ENCODE data around the gene PQBP1. TPM values are rescaled to one million over a fixed set of nuclear protein-coding genes. Genes with fewer than 3 reads are reported as not detected.

Gene PQBP1
- total and polyA plus RNA-seq, 2 donors, result 81.0 to 86.0 TPM

- Histone ChIP-seq H3K36me3 (ENCODE audit: control insufficient read depth in 2 of 2, insufficient read depth in 2 of 2, low read length in 1 of 2) (peaks cover 12 to 14% of the 10 kb centered on the region in 2 donors), H3K4me3 (ENCODE audit: low read length in 2 of 2) (no peak overlapping the region), H3K4me1 (ENCODE audit: control insufficient read depth in 2 of 2, insufficient read depth in 2 of 2, low read length in 2 of 2) (peaks cover 7 to 17% of the 10 kb centered on the region in 2 donors), H3K27me3 (ENCODE audit: control insufficient read depth in 2 of 2, insufficient read depth in 1 of 2, low read length in 1 of 2) (peaks cover 0 to 21% of the 10 kb centered on the region in 2 donors), H3K27ac (ENCODE audit: low read depth in 1 of 2, low read length in 1 of 2) (no peak overlapping the region), H3K9me3 (ENCODE audit: control insufficient read depth in 2 of 2, insufficient read depth in 1 of 2, low read length in 1 of 2) (peaks cover 0 to 6% of the 10 kb centered on the region in 2 donors)
- WGBS, result 99% methylated on average over 16 of the region's 16 CpGs
- DNase-seq (ENCODE audit: low read depth in 6 of 9, low spot score in 9 of 9), result no peak
Measured at GRCh38 chrX:48893556-48894348, 4.0 kb upstream of the PQBP1 start.

- Histone ChIP-seq H3K4me1 (ENCODE audit: control insufficient read depth in 2 of 2, insufficient read depth in 2 of 2, low read length in 2 of 2) (peaks cover 7 to 22% of the 10 kb centered on the region in 2 donors), H3K9me3 (ENCODE audit: control insufficient read depth in 2 of 2, insufficient read depth in 1 of 2, low read length in 1 of 2) (peaks cover 0 to 6% of the 10 kb centered on the region in 2 donors), H3K4me3 (ENCODE audit: low read length in 2 of 2) (no peak overlapping the region), H3K27ac (ENCODE audit: low read depth in 1 of 2, low read length in 1 of 2) (no peak overlapping the region), H3K36me3 (ENCODE audit: control insufficient read depth in 2 of 2, insufficient read depth in 2 of 2, low read length in 1 of 2) (peaks cover 12 to 18% of the 10 kb centered on the region in 2 donors), H3K27me3 (ENCODE audit: control insufficient read depth in 2 of 2, insufficient read depth in 1 of 2, low read length in 1 of 2) (peaks cover 0 to 19% of the 10 kb centered on the region in 2 donors)
- no peak for DNase-seq (ENCODE audit: low read depth in 6 of 9, low spot score in 9 of 9)
- WGBS, result 100% methylated on average over 6 of the region's 6 CpGs
Measured at GRCh38 chrX:48894891-48895290, 2.8 kb upstream of the PQBP1 start.

GRCh38 chrX:48896611-48897011 is 1.1 kb upstream of the PQBP1 start:
- Histone ChIP-seq H3K27me3 (ENCODE audit: control insufficient read depth in 2 of 2, insufficient read depth in 1 of 2, low read length in 1 of 2) (peaks cover 0 to 3% of the 10 kb centered on the region in 2 donors), H3K27ac (ENCODE audit: low read depth in 1 of 2, low read length in 1 of 2) (peak overlapping the region in 1 of 2 donors; percentile 97), H3K4me3 (ENCODE audit: low read length in 2 of 2) (peak overlapping the region; percentile 67 to 69), H3K9me3 (ENCODE audit: control insufficient read depth in 2 of 2, insufficient read depth in 1 of 2, low read length in 1 of 2) (peaks cover 0 to 10% of the 10 kb centered on the region in 2 donors), H3K4me1 (ENCODE audit: control insufficient read depth in 2 of 2, insufficient read depth in 2 of 2, low read length in 2 of 2) (peaks cover 7 to 22% of the 10 kb centered on the region in 2 donors), H3K36me3 (ENCODE audit: control insufficient read depth in 2 of 2, insufficient read depth in 2 of 2, low read length in 1 of 2) (peaks cover 21% of the 10 kb centered on the region in 2 donors)
- DNase-seq (ENCODE audit: low read depth in 6 of 9, low spot score in 9 of 9), result no peak
- WGBS, result 64% methylated on average over 9 of the region's 9 CpGs

GRCh38 chrX:48897157-48897624 is 539 bp upstream of the PQBP1 start:
- Histone ChIP-seq H3K9me3 (ENCODE audit: control insufficient read depth in 2 of 2, insufficient read depth in 1 of 2, low read length in 1 of 2) (peaks cover 0 to 7% of the 10 kb centered on the region in 2 donors), H3K4me1 (ENCODE audit: control insufficient read depth in 2 of 2, insufficient read depth in 2 of 2, low read length in 2 of 2) (peaks cover 7 to 17% of the 10 kb centered on the region in 2 donors), H3K4me3 (ENCODE audit: low read length in 2 of 2) (peak overlapping the region; percentile 67 to 69), H3K27ac (ENCODE audit: low read depth in 1 of 2, low read length in 1 of 2) (peak overlapping the region; percentile 82 to 97), H3K27me3 (ENCODE audit: control insufficient read depth in 2 of 2, insufficient read depth in 1 of 2, low read length in 1 of 2) (no peaks in the 10 kb centered on the region), H3K36me3 (ENCODE audit: control insufficient read depth in 2 of 2, insufficient read depth in 2 of 2, low read length in 1 of 2) (peaks cover 27% of the 10 kb centered on the region in 2 donors)
- WGBS, result under 1% methylated on average over 38 of the region's 38 CpGs
- DNase-seq (ENCODE audit: low read depth in 6 of 9, low spot score in 9 of 9), result peak in 2 of 9 donors; percentile 24 to 50

GRCh38 chrX:48899078-48899410 is 1.3 kb downstream of the PQBP1 start:
- no peak for DNase-seq (ENCODE audit: low read depth in 6 of 9, low spot score in 9 of 9)
- Histone ChIP-seq H3K9me3 (ENCODE audit: control insufficient read depth in 2 of 2, insufficient read depth in 1 of 2, low read length in 1 of 2) (peaks cover 0 to 7% of the 10 kb centered on the region in 2 donors), H3K27ac (ENCODE audit: low read depth in 1 of 2, low read length in 1 of 2) (no peak overlapping the region), H3K4me3 (ENCODE audit: low read length in 2 of 2) (no peak overlapping the region), H3K27me3 (ENCODE audit: control insufficient read depth in 2 of 2, insufficient read depth in 1 of 2, low read length in 1 of 2) (no peaks in the 10 kb centered on the region), H3K36me3 (ENCODE audit: control insufficient read depth in 2 of 2, insufficient read depth in 2 of 2, low read length in 1 of 2) (peaks cover 30 to 33% of the 10 kb centered on the region in 2 donors), H3K4me1 (ENCODE audit: control insufficient read depth in 2 of 2, insufficient read depth in 2 of 2, low read length in 2 of 2) (peaks cover 7 to 17% of the 10 kb centered on the region in 2 donors)
- 97% methylated on average over 8 of the region's 8 CpGs for WGBS

GRCh38 chrX:48901069-48901468 is 3.3 kb downstream of the PQBP1 start:
- Histone ChIP-seq H3K4me1 (ENCODE audit: control insufficient read depth in 2 of 2, insufficient read depth in 2 of 2, low read length in 2 of 2) (peaks cover 7 to 17% of the 10 kb centered on the region in 2 donors), H3K4me3 (ENCODE audit: low read length in 2 of 2) (no peak overlapping the region), H3K36me3 (ENCODE audit: control insufficient read depth in 2 of 2, insufficient read depth in 2 of 2, low read length in 1 of 2) (peaks cover 28 to 46% of the 10 kb centered on the region in 2 donors), H3K27ac (ENCODE audit: low read depth in 1 of 2, low read length in 1 of 2) (peak overlapping the region in 1 of 2 donors; percentile 5), H3K9me3 (ENCODE audit: control insufficient read depth in 2 of 2, insufficient read depth in 1 of 2, low read length in 1 of 2) (peaks cover 0 to 7% of the 10 kb centered on the region in 2 donors), H3K27me3 (ENCODE audit: control insufficient read depth in 2 of 2, insufficient read depth in 1 of 2, low read length in 1 of 2) (no peaks in the 10 kb centered on the region)
- DNase-seq (ENCODE audit: low read depth in 6 of 9, low spot score in 9 of 9), result no peak
- 96% methylated on average over 7 of the region's 7 CpGs for WGBS

GRCh38 chrX:48902135-48902534 is 4.4 kb downstream of the PQBP1 start:
- H3K4me1 ChIP-seq (ENCODE audit: control insufficient read depth in 2 of 2, insufficient read depth in 2 of 2, low read length in 2 of 2), result peaks cover 0 to 9% of the 10 kb centered on the region in 2 donors
- DNase-seq (ENCODE audit: low read depth in 6 of 9, low spot score in 9 of 9), result no peak
- H3K27ac ChIP-seq (ENCODE audit: low read depth in 1 of 2, low read length in 1 of 2), result no peak overlapping the region
- no peak overlapping the region for H3K4me3 ChIP-seq (ENCODE audit: low read length in 2 of 2)
- peaks cover 0 to 7% of the 10 kb centered on the region in 2 donors for H3K9me3 ChIP-seq (ENCODE audit: control insufficient read depth in 2 of 2, insufficient read depth in 1 of 2, low read length in 1 of 2)
- H3K36me3 ChIP-seq (ENCODE audit: control insufficient read depth in 2 of 2, insufficient read depth in 2 of 2, low read length in 1 of 2), result peaks cover 33 to 46% of the 10 kb centered on the region in 2 donors
- no peaks in the 10 kb centered on the region for H3K27me3 ChIP-seq (ENCODE audit: control insufficient read depth in 2 of 2, insufficient read depth in 1 of 2, low read length in 1 of 2)
- 98% methylated on average over 20 of the region's 20 CpGs for WGBS

GRCh38 chrX:48902776-48903175 is 5.0 kb downstream of the PQBP1 start:
- peaks cover 0 to 9% of the 10 kb centered on the region in 2 donors for H3K4me1 ChIP-seq (ENCODE audit: control insufficient read depth in 2 of 2, insufficient read depth in 2 of 2, low read length in 2 of 2)
- peaks cover 0 to 7% of the 10 kb centered on the region in 2 donors for H3K9me3 ChIP-seq (ENCODE audit: control insufficient read depth in 2 of 2, insufficient read depth in 1 of 2, low read length in 1 of 2)
- no peak for DNase-seq (ENCODE audit: low read depth in 6 of 9, low spot score in 9 of 9)
- WGBS, result 98% methylated on average over 14 of the region's 14 CpGs
- no peak overlapping the region for H3K27ac ChIP-seq (ENCODE audit: low read depth in 1 of 2, low read length in 1 of 2)
- no peaks in the 10 kb centered on the region for H3K27me3 ChIP-seq (ENCODE audit: control insufficient read depth in 2 of 2, insufficient read depth in 1 of 2, low read length in 1 of 2)
- H3K36me3 ChIP-seq (ENCODE audit: control insufficient read depth in 2 of 2, insufficient read depth in 2 of 2, low read length in 1 of 2), result peaks cover 33 to 46% of the 10 kb centered on the region in 2 donors
- no peak overlapping the region for H3K4me3 ChIP-seq (ENCODE audit: low read length in 2 of 2)

GRCh38 chrX:48903290-48903689 is 5.6 kb downstream of the PQBP1 start:
- peaks cover 33 to 46% of the 10 kb centered on the region in 2 donors for H3K36me3 ChIP-seq (ENCODE audit: control insufficient read depth in 2 of 2, insufficient read depth in 2 of 2, low read length in 1 of 2)
- peaks cover 0 to 9% of the 10 kb centered on the region in 2 donors for H3K4me1 ChIP-seq (ENCODE audit: control insufficient read depth in 2 of 2, insufficient read depth in 2 of 2, low read length in 2 of 2)
- H3K4me3 ChIP-seq (ENCODE audit: low read length in 2 of 2), result no peak overlapping the region
- no peak overlapping the region for H3K27ac ChIP-seq (ENCODE audit: low read depth in 1 of 2, low read length in 1 of 2)
- H3K27me3 ChIP-seq (ENCODE audit: control insufficient read depth in 2 of 2, insufficient read depth in 1 of 2, low read length in 1 of 2), result no peaks in the 10 kb centered on the region
- peaks cover 0 to 4% of the 10 kb centered on the region in 2 donors for H3K9me3 ChIP-seq (ENCODE audit: control insufficient read depth in 2 of 2, insufficient read depth in 1 of 2, low read length in 1 of 2)
- over 99% methylated on average over 6 of the region's 6 CpGs for whole genome bisulfite sequencing
- no peak for DNase-seq (ENCODE audit: low read depth in 6 of 9, low spot score in 9 of 9)

Measured in thymus (tissue), 11 donors.